H7 (cell line): ENCODE results near the gene ZNF582. TPM values are rescaled to one million over a fixed set of nuclear protein-coding genes. Genes with fewer than 3 reads are reported as not detected.

Source experiments
- DNase-seq: peaks from one replicate; pipeline ENCODE4 v3.0.0; 2012
- H3K27me3 ChIP-seq: 2 replicates; pipeline ENCODE4 v1.6.0; 2011; ENCODE audit warnings: mild to moderate bottlenecking, low read length; ENCODE audit not compliant: control insufficient read depth, insufficient read depth
- H3K36me3 ChIP-seq: replicated peaks from 2 replicates; pipeline ENCODE4 v1.5.1; 2011; ENCODE audit warnings: low read length; ENCODE audit not compliant: control insufficient read depth, insufficient read depth
- H3K4me3 ChIP-seq: 2 replicates; pipeline ENCODE4 v1.5.1; 2011; ENCODE audit warnings: low read depth, mild to moderate bottlenecking, control low read depth, low read length, moderate library complexity; ENCODE audit not compliant: insufficient read depth
- total RNA-seq: library from RNA; depleted of rRNA; stranded (reverse); fragments of >200 nt; shearing (Covaris generic); gene quantifications from 2 replicates; pipeline ENCODE4 v1.2.3, GENCODE V29; 2014; rRNA removed

Gene ZNF582
- total RNA-seq, 1 experiment from 2014 or later: 1.1 TPM

GRCh38 chr19:56333506-56333905 lies 59.8 kb downstream of the ZNF582 start:
- Histone ChIP-seq H3K27me3 (no peaks in the 10 kb centered on the region), H3K36me3 (no peaks in the 10 kb centered on the region), H3K4me3 (no peak overlapping the region)
- peak; percentile 61 for DNase-seq

Other genes with a start within 250 kb of the ZNF582 start
- gene GALP, start 217.5 kb downstream of the ZNF582 start, total RNA-seq: not detected in 2 replicates
- not detected in 2 replicates for gene ZSCAN5B, start 195.8 kb downstream of the ZNF582 start, total RNA-seq
- gene ZSCAN5C, start 191.3 kb downstream of the ZNF582 start, total RNA-seq: not detected in 2 replicates
- gene EDDM13, start 120.8 kb downstream of the ZNF582 start, total RNA-seq: not detected in 2 replicates
- 6.0 and 12.9 TPM in 2 replicates for gene ZSCAN5A, start 78.7 kb downstream of the ZNF582 start, total RNA-seq
- gene ZNF583, start 10.8 kb upstream of the ZNF582 start, total RNA-seq: 0.55 and 1.7 TPM in 2 replicates
- not detected in 2 replicates for gene ZNF667, start 83.8 kb upstream of the ZNF582 start, total RNA-seq
- not detected in 2 replicates for gene ZNF471, start 114.3 kb upstream of the ZNF582 start, total RNA-seq
- gene ZFP28, start 145.4 kb upstream of the ZNF582 start, total RNA-seq: 0.52 and 2.7 TPM in 2 replicates
- gene ZNF470, start 173.9 kb upstream of the ZNF582 start, total RNA-seq: 1.4 and 1.9 TPM in 2 replicates
- gene ZNF71, start 201.8 kb upstream of the ZNF582 start, total RNA-seq: 9.9 and 11.0 TPM in 2 replicates
- not detected in 2 replicates for gene SMIM17, start 249.6 kb upstream of the ZNF582 start, total RNA-seq